Smooth muscle cell of the brain vasculature (primary cell): ENCODE data around the gene IQCM.
A peak's percentile ranks its signal among the peaks of the same experiment; 100 is the strongest.

ENCODE experiments used
- DNase-seq: peaks from one replicate; pipeline ENCODE4 v3.0.0-alpha.2; 2012; ENCODE audit warnings: low read depth, low spot score

The IQCM gene

GRCh38 chr4:149815743-149816142, at the start of gene IQCM:
Gene IQCM, minus strand, starts transcription at chr4:149815843. Its CDS starts 73,152 bp downstream, at chr4:149742691.
- DNase-seq: no peak

- no peak for DNase-seq
Observed at GRCh38 chr4:149857446-149857845, 41.8 kb upstream of the IQCM start.

GRCh38 chr4:149845743-149846142, 30.1 kb upstream of the IQCM start:
- DNase-seq: no peak

- DNase-seq: no peak
Observed at GRCh38 chr4:149841686-149842085, 26.0 kb upstream of the IQCM start.

GRCh38 chr4:149838036-149838435, 22.4 kb upstream of the IQCM start:
- no peak for DNase-seq

- no peak for DNase-seq
Observed at GRCh38 chr4:149836546-149836945, 20.9 kb upstream of the IQCM start.

- no peak for DNase-seq
Observed at GRCh38 chr4:149835280-149835679, 19.6 kb upstream of the IQCM start.

- DNase-seq: no peak
Observed at GRCh38 chr4:149831656-149832208, 16.1 kb upstream of the IQCM start.

GRCh38 chr4:149830823-149831222, 15.2 kb upstream of the IQCM start:
- DNase-seq: no peak

- DNase-seq: no peak
Observed at GRCh38 chr4:149825336-149825735, 9.7 kb upstream of the IQCM start.

GRCh38 chr4:149823769-149824221, 8.2 kb upstream of the IQCM start:
- peak; percentile 32 for DNase-seq

GRCh38 chr4:149801416-149801815, 14.2 kb downstream of the IQCM start:
- no peak for DNase-seq

- DNase-seq: no peak
Observed at GRCh38 chr4:149799546-149799945, 16.1 kb downstream of the IQCM start.

- no peak for DNase-seq
Observed at GRCh38 chr4:149796381-149796780, 19.3 kb downstream of the IQCM start.

GRCh38 chr4:149795256-149795655, 20.4 kb downstream of the IQCM start:
- no peak for DNase-seq

- DNase-seq: no peak
Observed at GRCh38 chr4:149794352-149794751, 21.3 kb downstream of the IQCM start.

GRCh38 chr4:149793459-149793858, 22.2 kb downstream of the IQCM start:
- DNase-seq: no peak

- no peak for DNase-seq
Observed at GRCh38 chr4:149791851-149792250, 23.8 kb downstream of the IQCM start.

- DNase-seq: no peak
Observed at GRCh38 chr4:149790172-149790907, 25.3 kb downstream of the IQCM start.

GRCh38 chr4:149788300-149788699, 27.3 kb downstream of the IQCM start:
- no peak for DNase-seq

GRCh38 chr4:149785696-149786431, 29.8 kb downstream of the IQCM start:
- DNase-seq: no peak

- DNase-seq: no peak
Observed at GRCh38 chr4:149784018-149784417, 31.6 kb downstream of the IQCM start.

- DNase-seq: peak; percentile 12
Observed at GRCh38 chr4:149781150-149781549, 34.5 kb downstream of the IQCM start.
